ENCODE results near the gene ERGIC2. TPM values are rescaled to one million over a fixed set of nuclear protein-coding genes. Genes with fewer than 3 reads are reported as not detected.

ERGIC2 gene
- total and polyA plus RNA-seq, 9 of the 15 experiments (the other 6 are each of a cell fraction or from before 2014, with no cell fraction given), result 24.1 to 180 (median 75.7) TPM

DNA sequence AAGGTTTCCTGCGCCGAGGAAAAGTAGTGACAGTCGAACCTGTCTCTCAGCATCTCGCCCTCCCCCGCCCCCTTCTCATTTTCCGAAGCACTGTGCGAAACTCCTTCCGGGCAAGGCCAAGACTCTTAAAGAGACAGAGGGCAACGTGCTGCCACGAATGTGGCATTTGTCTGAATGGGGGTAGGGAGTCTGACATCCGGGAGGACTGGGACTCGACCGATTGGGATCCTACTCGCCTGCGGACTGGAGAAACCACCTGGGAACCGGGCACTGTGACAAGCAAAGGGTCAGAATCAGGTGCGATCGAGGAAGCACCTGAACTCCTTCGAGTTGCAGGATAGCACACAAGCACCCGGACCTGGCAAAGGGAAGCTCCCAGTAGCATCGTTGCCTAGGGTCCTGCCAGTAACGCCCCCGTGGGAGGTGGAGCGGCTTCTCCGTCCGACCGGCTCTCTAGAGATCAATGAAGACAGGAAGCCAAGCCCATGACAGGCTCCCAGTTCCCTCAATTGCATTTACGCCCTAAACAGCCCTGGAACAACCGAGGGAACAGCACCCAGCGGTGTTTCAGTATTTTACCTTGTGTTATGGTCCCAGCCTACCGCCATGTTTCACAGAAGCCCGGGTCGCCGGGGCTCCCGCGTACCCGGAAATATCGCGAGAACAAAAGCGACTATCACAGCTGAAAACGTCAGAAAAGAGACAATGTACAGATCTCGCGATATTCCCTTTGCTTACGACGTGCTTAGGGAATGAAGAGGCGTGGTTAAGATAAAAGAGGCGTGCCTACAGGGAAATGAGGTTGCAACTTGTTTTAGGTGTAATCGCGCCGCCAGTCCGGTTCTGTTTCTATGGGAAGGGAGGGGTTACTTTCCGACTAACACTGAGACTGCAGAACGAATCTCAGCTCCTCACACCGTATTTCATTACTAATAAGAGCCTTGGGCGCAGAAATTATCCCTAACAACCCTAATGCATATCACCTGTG, at the start of gene ERGIC2 (continued):
- TF ChIP-seq TSHZ1 (CRISPR knock-in tag; IDR thresholded peaks at IDR 0.05), result no peak
- peak; percentile 50 for TF ChIP-seq HCFC1 (IDR thresholded peaks at IDR 0.05; ENCODE audit: low read depth, low read length)
- TF ChIP-seq TAF9B (IDR thresholded peaks at IDR 0.05; ENCODE audit: partially characterized antibody), result peak; percentile 72
- peak; percentile 96 for TF ChIP-seq RBM25 (IDR thresholded peaks at IDR 0.05; ENCODE audit: low read depth, low read length, severe bottlenecking)
- no peak for TF ChIP-seq SRSF7 (optimal IDR thresholded peaks at IDR 0.05; ENCODE audit: low read depth, low read length)
- TF ChIP-seq USF2 (CRISPR knock-in tag; IDR thresholded peaks at IDR 0.05), result no peak
- TF ChIP-seq RB1 (IDR thresholded peaks at IDR 0.05; ENCODE audit: low read depth), result peak; percentile 26; the same call in 1 of the 2 replicates
- peak; percentile 37; the same call in 1 of the 2 replicates for TF ChIP-seq MYC (IDR thresholded peaks at IDR 0.05; ENCODE audit: low read depth, low read length)
- TF ChIP-seq MYC (CRISPR knock-in tag; IDR thresholded peaks at IDR 0.05; ENCODE audit: borderline replicate concordance, low read depth), result no peak
- TF ChIP-seq ZBTB2 (IDR thresholded peaks at IDR 0.05), result no peak
- TF ChIP-seq SREBF1 (IDR thresholded peaks at IDR 0.05; ENCODE audit: borderline replicate concordance, low read depth, low read length), result no peak
- no peak for TF ChIP-seq BCOR (IDR thresholded peaks at IDR 0.05)
- 0 out of 2 replicates have a peak, but pooled peaks have one; percentile 19 for TF ChIP-seq FOSL1 (tag; conservative IDR thresholded peaks at IDR 0.05)
- 0 out of 4 replicates have a peak, but pooled peaks have one; percentile 15 to 55 for TF ChIP-seq MAZ (CRISPR knock-in tag; conservative IDR thresholded peaks at IDR 0.05 in 1 of 2, IDR thresholded peaks at IDR 0.05 in 1 of 2)
- TF ChIP-seq ZNF408 (CRISPR knock-in tag; IDR thresholded peaks at IDR 0.05; ENCODE audit: low read depth), result no peak
- no peak for TF ChIP-seq FOXJ3 (CRISPR knock-in tag; IDR thresholded peaks at IDR 0.05)
- TF ChIP-seq AFF4 (CRISPR knock-in tag; IDR thresholded peaks at IDR 0.05), result peak; percentile 68
